Nephron progenitor cell (in vitro differentiated cells): Measurements from ENCODE around the gene RBM20.

Source experiments
- DNase-seq: peaks from one replicate; pipeline ENCODE4 v3.0.0; 2021
- H3K27ac Mint-ChIP-seq: 2 replicates; pipeline ENCODE4 v1.8.0; 2021; ENCODE audit warnings: mild to moderate bottlenecking, moderate library complexity, mixed read lengths
- H3K27me3 Mint-ChIP-seq: 2 replicates; pipeline ENCODE4 v1.8.0; 2021; ENCODE audit warnings: mild to moderate bottlenecking, low read depth, mixed read lengths; ENCODE audit not compliant: poor library complexity
- H3K36me3 Mint-ChIP-seq: 2 replicates; pipeline ENCODE4 v1.8.0; 2021; ENCODE audit warnings: low read depth, mixed read lengths
- H3K4me1 Mint-ChIP-seq: 2 replicates; pipeline ENCODE4 v1.8.0; 2021; ENCODE audit warnings: mixed read lengths
- H3K4me3 Mint-ChIP-seq: 2 replicates; pipeline ENCODE4 v1.8.0; 2021; ENCODE audit warnings: mild to moderate bottlenecking, moderate library complexity, mixed read lengths
- H3K9me3 Mint-ChIP-seq: 2 replicates; pipeline ENCODE4 v1.8.0; 2021; ENCODE audit warnings: mild to moderate bottlenecking, moderate library complexity, mixed read lengths
- CTCF ChIP-seq: fragments of 200-600 bp; sonication (generic); IDR thresholded peaks from 2 replicates; pipeline ENCODE4 v1.5.0; 2021; ENCODE audit warnings: antibody characterized with exemption

Gene RBM20

GRCh38 chr10:110788620-110789385 is 144.7 kb downstream of the RBM20 start:
- Mint-ChIP-seq H3K27ac (no peak overlapping the region), H3K4me3 (peak overlapping the region; percentile 2), H3K36me3 (no peaks in the 10 kb centered on the region), H3K4me1 (peaks cover 97% of the 10 kb centered on the region), H3K9me3 (no peaks in the 10 kb centered on the region), H3K27me3 (peaks cover 3% of the 10 kb centered on the region)
- TF ChIP-seq CTCF = no peak
- DNase-seq = no peak

GRCh38 chr10:110789604-110790433 is 145.7 kb downstream of the RBM20 start:
- peaks cover 3% of the 10 kb centered on the region for H3K27me3 Mint-ChIP-seq
- peaks cover 96% of the 10 kb centered on the region for H3K4me1 Mint-ChIP-seq
- H3K4me3 Mint-ChIP-seq = peak overlapping the region; percentile 2
- H3K36me3 Mint-ChIP-seq = no peaks in the 10 kb centered on the region
- peak overlapping the region; percentile 90 for H3K27ac Mint-ChIP-seq
- no peaks in the 10 kb centered on the region for H3K9me3 Mint-ChIP-seq
- TF ChIP-seq CTCF = no peak
- DNase-seq = peak; percentile 44

GRCh38 chr10:110790913-110791506 is 146.9 kb downstream of the RBM20 start:
- Mint-ChIP-seq H3K27ac (no peak overlapping the region), H3K4me3 (no peak overlapping the region), H3K4me1 (peaks cover 94% of the 10 kb centered on the region), H3K36me3 (no peaks in the 10 kb centered on the region), H3K27me3 (peaks cover 3% of the 10 kb centered on the region), H3K9me3 (no peaks in the 10 kb centered on the region)
- TF ChIP-seq CTCF = no peak
- no peak for DNase-seq

GRCh38 chr10:110791541-110792073 is 147.5 kb downstream of the RBM20 start:
- Mint-ChIP-seq H3K4me3 (peak overlapping the region; percentile 51), H3K36me3 (no peaks in the 10 kb centered on the region), H3K9me3 (no peaks in the 10 kb centered on the region), H3K27me3 (peaks cover 3% of the 10 kb centered on the region), H3K27ac (no peak overlapping the region), H3K4me1 (peaks cover 88% of the 10 kb centered on the region)
- no peak for DNase-seq
- TF ChIP-seq CTCF = no peak

- TF ChIP-seq CTCF = no peak
- H3K9me3 Mint-ChIP-seq = no peaks in the 10 kb centered on the region
- no peaks in the 10 kb centered on the region for H3K36me3 Mint-ChIP-seq
- H3K4me3 Mint-ChIP-seq = peak overlapping the region; percentile 51
- H3K27ac Mint-ChIP-seq = peak overlapping the region; percentile 87
- peaks cover 3% of the 10 kb centered on the region for H3K27me3 Mint-ChIP-seq
- H3K4me1 Mint-ChIP-seq = peaks cover 78% of the 10 kb centered on the region
- DNase-seq = no peak
Observed at GRCh38 chr10:110792476-110793125, 148.5 kb downstream of the RBM20 start.
